Stimulated activated naive B cell treated with anti-CD40 and anti-IgM and Interleukin-4, amounts not matched to agents 10 μg/mL and 1 μg/mL and 100 μg/mL, for 72 hours (primary cell): Measurements from ENCODE around the gene PAQR4.

ENCODE experiments used
- ATAC-seq, 2 donors: fragments of 150-1000 bp; cut with Tn5 transposase; replicated peaks; 2 replicates each; pipeline ENCODE4 v1.10.0; 2021; ENCODE audit warnings: moderate library complexity in 1 of 2
- DNase-seq: peaks from one replicate; pipeline ENCODE4 v3.0.0; 2021
- H3K27ac Mint-ChIP-seq: one replicate; pipeline ENCODE4 v1.8.0; 2022; ENCODE audit warnings: mild to moderate bottlenecking, mixed read lengths
- H3K27me3 Mint-ChIP-seq, 2 donors: one replicate each; pipeline ENCODE4 v1.8.0; 2022; ENCODE audit warnings: mixed read lengths in 2 of 2
- H3K36me3 Mint-ChIP-seq, 2 donors: one replicate each; pipeline ENCODE4 v1.8.0; 2022; ENCODE audit warnings: mixed read lengths in 2 of 2, mild to moderate bottlenecking in 1 of 2
- H3K4me1 Mint-ChIP-seq, 2 donors: one replicate each; pipeline ENCODE4 v1.8.0; 2022; ENCODE audit warnings: mixed read lengths in 2 of 2, mild to moderate bottlenecking in 1 of 2
- H3K4me3 Mint-ChIP-seq, 2 donors: one replicate each; pipeline ENCODE4 v1.8.0; 2022; ENCODE audit warnings: mild to moderate bottlenecking in 2 of 2, mixed read lengths in 2 of 2, moderate library complexity in 1 of 2
- H3K9me3 Mint-ChIP-seq, 2 donors: one replicate each; pipeline ENCODE4 v1.8.0; 2022; ENCODE audit warnings: mixed read lengths in 2 of 2, mild to moderate bottlenecking in 1 of 2

Gene PAQR4

GRCh38 chr16:2953706-2954627, 15.2 kb upstream of the PAQR4 start:
- Mint-ChIP-seq H3K4me3 (no peak overlapping the region), H3K27ac (no peak overlapping the region), H3K36me3 (peaks cover 2 to 8% of the 10 kb centered on the region in 2 donors), H3K4me1 (peaks cover 8 to 15% of the 10 kb centered on the region in 2 donors), H3K9me3 (no peaks in the 10 kb centered on the region), H3K27me3 (peaks cover 14 to 31% of the 10 kb centered on the region in 2 donors)
- ATAC-seq: peak in 1 of 2 donors; percentile 43
- DNase-seq: no peak

GRCh38 chr16:2954656-2955381, 14.3 kb upstream of the PAQR4 start:
- H3K4me3 Mint-ChIP-seq: no peak overlapping the region
- H3K9me3 Mint-ChIP-seq: no peaks in the 10 kb centered on the region
- H3K4me1 Mint-ChIP-seq: peaks cover 8 to 15% of the 10 kb centered on the region in 2 donors
- H3K27me3 Mint-ChIP-seq: peaks cover 14 to 32% of the 10 kb centered on the region in 2 donors
- ATAC-seq (no peak), DNase-seq (no peak)
- peaks cover 0 to under 1% of the 10 kb centered on the region in 2 donors for H3K36me3 Mint-ChIP-seq
- no peak overlapping the region for H3K27ac Mint-ChIP-seq

- H3K27me3 Mint-ChIP-seq: peaks cover 19 to 36% of the 10 kb centered on the region in 2 donors
- H3K9me3 Mint-ChIP-seq: no peaks in the 10 kb centered on the region
- H3K4me1 Mint-ChIP-seq: peaks cover 8 to 15% of the 10 kb centered on the region in 2 donors
- no peaks in the 10 kb centered on the region for H3K36me3 Mint-ChIP-seq
- H3K27ac Mint-ChIP-seq: no peak overlapping the region
- ATAC-seq: no peak
- no peak for DNase-seq
- H3K4me3 Mint-ChIP-seq: no peak overlapping the region
Measured at GRCh38 chr16:2955438-2955778, 13.7 kb upstream of the PAQR4 start.

GRCh38 chr16:2955779-2956578, 13.2 kb upstream of the PAQR4 start:
- Mint-ChIP-seq H3K27me3 (peaks cover 19 to 36% of the 10 kb centered on the region in 2 donors), H3K4me1 (peaks cover 8 to 12% of the 10 kb centered on the region in 2 donors), H3K36me3 (no peaks in the 10 kb centered on the region), H3K27ac (no peak overlapping the region), H3K4me3 (no peak overlapping the region), H3K9me3 (no peaks in the 10 kb centered on the region)
- ATAC-seq: peak in 1 of 2 donors; percentile 51
- no peak for DNase-seq

GRCh38 chr16:2956579-2956956, 12.6 kb upstream of the PAQR4 start:
- no peak for ATAC-seq
- no peaks in the 10 kb centered on the region for H3K36me3 Mint-ChIP-seq
- no peak overlapping the region for H3K27ac Mint-ChIP-seq
- H3K4me3 Mint-ChIP-seq: no peak overlapping the region
- H3K27me3 Mint-ChIP-seq: peaks cover 20 to 36% of the 10 kb centered on the region in 2 donors
- peaks cover 8 to 12% of the 10 kb centered on the region in 2 donors for H3K4me1 Mint-ChIP-seq
- H3K9me3 Mint-ChIP-seq: no peaks in the 10 kb centered on the region
- DNase-seq: no peak

GRCh38 chr16:2959206-2959605, 9.9 kb upstream of the PAQR4 start:
- H3K27ac Mint-ChIP-seq: no peak overlapping the region
- ATAC-seq (no peak), DNase-seq (no peak)
- H3K4me1 Mint-ChIP-seq: peaks cover 18 to 33% of the 10 kb centered on the region in 2 donors
- H3K4me3 Mint-ChIP-seq: no peak overlapping the region
- peaks cover 20 to 43% of the 10 kb centered on the region in 2 donors for H3K27me3 Mint-ChIP-seq
- H3K9me3 Mint-ChIP-seq: no peaks in the 10 kb centered on the region
- H3K36me3 Mint-ChIP-seq: no peaks in the 10 kb centered on the region

GRCh38 chr16:2960183-2961010, 8.8 kb upstream of the PAQR4 start:
- no peaks in the 10 kb centered on the region for H3K9me3 Mint-ChIP-seq
- H3K27ac Mint-ChIP-seq: no peak overlapping the region
- H3K4me3 Mint-ChIP-seq: no peak overlapping the region

GRCh38 chr16:2962334-2963073, 6.6 kb upstream of the PAQR4 start:
- Mint-ChIP-seq H3K9me3 (no peaks in the 10 kb centered on the region), H3K27me3 (peaks cover 9 to 18% of the 10 kb centered on the region in 2 donors), H3K4me1 (peaks cover 17 to 40% of the 10 kb centered on the region in 2 donors), H3K36me3 (no peaks in the 10 kb centered on the region), H3K27ac (no peak overlapping the region), H3K4me3 (peak overlapping the region; percentile 53)
- DNase-seq: no peak
- ATAC-seq: no peak

More at GRCh38 chr16:2960183-2961010, 8.8 kb upstream of the PAQR4 start:
- ATAC-seq (no peak), DNase-seq (no peak)
- no peaks in the 10 kb centered on the region for H3K36me3 Mint-ChIP-seq
- H3K4me1 Mint-ChIP-seq: peaks cover 21 to 45% of the 10 kb centered on the region in 2 donors
- peaks cover 18 to 34% of the 10 kb centered on the region in 2 donors for H3K27me3 Mint-ChIP-seq

- Mint-ChIP-seq H3K4me3 (peak overlapping the region; percentile 87 to 92), H3K27ac (peak overlapping the region; percentile 51), H3K27me3 (peaks cover 14 to 25% of the 10 kb centered on the region in 2 donors), H3K36me3 (no peaks in the 10 kb centered on the region), H3K9me3 (no peaks in the 10 kb centered on the region), H3K4me1 (peaks cover 21 to 45% of the 10 kb centered on the region in 2 donors)
- peak in 1 of 2 donors; percentile 5 for ATAC-seq
- no peak for DNase-seq
Measured at GRCh38 chr16:2963074-2963722, 6.0 kb upstream of the PAQR4 start.

GRCh38 chr16:2963723-2964474, 5.2 kb upstream of the PAQR4 start, which contains the start of gene KREMEN2:
KREMEN2 (plus strand) TSS chr16:2964275; CDS start chr16:2964521, 246 bp downstream.
- H3K27me3 Mint-ChIP-seq: peaks cover 16 to 29% of the 10 kb centered on the region in 2 donors
- DNase-seq: no peak

GRCh38 chr16:2964475-2965336, 4.4 kb upstream of the PAQR4 start:
- H3K4me3 Mint-ChIP-seq: peak overlapping the region; percentile 87 to 92
- no peaks in the 10 kb centered on the region for H3K36me3 Mint-ChIP-seq
- H3K27me3 Mint-ChIP-seq: peaks cover 16 to 29% of the 10 kb centered on the region in 2 donors
- peaks cover 27 to 52% of the 10 kb centered on the region in 2 donors for H3K4me1 Mint-ChIP-seq
- DNase-seq (peak; percentile 60), ATAC-seq (peak; percentile 24 to 31)
- no peaks in the 10 kb centered on the region for H3K9me3 Mint-ChIP-seq
- H3K27ac Mint-ChIP-seq: no peak overlapping the region

More at GRCh38 chr16:2963723-2964474, 5.2 kb upstream of the PAQR4 start, which contains the start of gene KREMEN2:
- peak; percentile 10 to 17 for ATAC-seq
- H3K27ac Mint-ChIP-seq: peak within 1 kb of the TSS; percentile 51
- H3K4me1 Mint-ChIP-seq: peaks cover 27 to 52% of the 10 kb centered on the region in 2 donors
- H3K36me3 Mint-ChIP-seq: no peaks in the 10 kb centered on the region
- no peaks in the 10 kb centered on the region for H3K9me3 Mint-ChIP-seq
- peak within 1 kb of the TSS; percentile 87 to 92 for H3K4me3 Mint-ChIP-seq
